22Rv1 (cell line): Measurements from ENCODE around the gene MAN2B2.

Experiments
- H3K27ac ChIP-seq: fragments of 450-650 bp; 2 replicates; pipeline ENCODE4 v1.5.1; 2017
- ZFX ChIP-seq: fragments of 450-650 bp; IDR thresholded peaks from 2 replicates; pipeline ENCODE4 v1.6.1; 2017; ENCODE audit warnings: antibody characterized with exemption, borderline replicate concordance
- TF ChIP-seq, protein P1 (sequence below): fragments of 450-650 bp; IDR thresholded peaks from 2 replicates; pipeline ENCODE4 v1.5.1; 2017; ENCODE audit warnings: mild to moderate bottlenecking

Gene MAN2B2

DNA sequence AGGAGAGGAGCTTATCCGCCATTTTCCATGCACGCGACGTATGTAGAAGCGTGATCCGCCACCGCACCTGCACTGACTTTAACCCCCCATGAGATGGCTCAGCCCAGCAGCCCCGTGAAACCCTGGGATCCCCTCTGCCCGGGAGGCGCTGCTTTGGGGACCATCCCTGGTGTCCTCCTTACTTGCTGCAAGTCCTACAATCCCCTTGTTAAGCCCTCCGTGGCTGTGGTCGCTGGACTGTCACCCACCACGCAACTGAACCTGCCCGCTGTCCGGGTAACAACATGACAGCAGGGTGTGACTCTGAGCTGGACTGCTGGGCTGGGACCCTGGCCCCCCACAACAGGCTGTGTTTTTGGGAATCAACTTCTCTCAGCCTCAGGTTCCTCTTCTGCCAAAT lies 44.7 kb upstream of the MAN2B2 start:
- no peak overlapping the region for H3K27ac ChIP-seq
- no peak for TF ChIP-seq ZFX
- TF ChIP-seq, protein P1, sequence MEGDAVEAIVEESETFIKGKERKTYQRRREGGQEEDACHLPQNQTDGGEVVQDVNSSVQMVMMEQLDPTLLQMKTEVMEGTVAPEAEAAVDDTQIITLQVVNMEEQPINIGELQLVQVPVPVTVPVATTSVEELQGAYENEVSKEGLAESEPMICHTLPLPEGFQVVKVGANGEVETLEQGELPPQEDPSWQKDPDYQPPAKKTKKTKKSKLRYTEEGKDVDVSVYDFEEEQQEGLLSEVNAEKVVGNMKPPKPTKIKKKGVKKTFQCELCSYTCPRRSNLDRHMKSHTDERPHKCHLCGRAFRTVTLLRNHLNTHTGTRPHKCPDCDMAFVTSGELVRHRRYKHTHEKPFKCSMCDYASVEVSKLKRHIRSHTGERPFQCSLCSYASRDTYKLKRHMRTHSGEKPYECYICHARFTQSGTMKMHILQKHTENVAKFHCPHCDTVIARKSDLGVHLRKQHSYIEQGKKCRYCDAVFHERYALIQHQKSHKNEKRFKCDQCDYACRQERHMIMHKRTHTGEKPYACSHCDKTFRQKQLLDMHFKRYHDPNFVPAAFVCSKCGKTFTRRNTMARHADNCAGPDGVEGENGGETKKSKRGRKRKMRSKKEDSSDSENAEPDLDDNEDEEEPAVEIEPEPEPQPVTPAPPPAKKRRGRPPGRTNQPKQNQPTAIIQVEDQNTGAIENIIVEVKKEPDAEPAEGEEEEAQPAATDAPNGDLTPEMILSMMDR, result no peak

DNA sequence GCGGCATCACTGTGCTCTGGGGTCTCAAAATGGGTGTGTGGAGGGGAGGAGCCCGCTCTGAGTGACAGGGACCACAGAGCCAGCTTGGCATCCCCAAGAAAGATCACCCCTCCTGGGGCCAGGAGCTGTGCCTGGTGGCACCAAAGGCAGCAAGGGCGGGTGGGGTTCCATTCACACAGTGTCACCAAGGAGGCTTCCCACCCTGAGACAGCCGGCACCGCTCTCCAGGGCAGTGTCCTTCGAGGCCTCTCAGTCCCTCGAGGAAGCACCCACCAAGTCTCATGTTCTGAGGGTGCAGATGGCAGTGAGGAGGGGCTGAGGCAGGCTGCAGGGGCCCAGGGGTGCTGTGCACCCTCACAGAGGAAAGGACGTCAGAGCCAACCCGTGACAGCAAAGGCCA lies 44.0 kb upstream of the MAN2B2 start:
- H3K27ac ChIP-seq, result no peak overlapping the region
- no peak for TF ChIP-seq ZFX
- TF ChIP-seq, protein P1, result no peak

DNA sequence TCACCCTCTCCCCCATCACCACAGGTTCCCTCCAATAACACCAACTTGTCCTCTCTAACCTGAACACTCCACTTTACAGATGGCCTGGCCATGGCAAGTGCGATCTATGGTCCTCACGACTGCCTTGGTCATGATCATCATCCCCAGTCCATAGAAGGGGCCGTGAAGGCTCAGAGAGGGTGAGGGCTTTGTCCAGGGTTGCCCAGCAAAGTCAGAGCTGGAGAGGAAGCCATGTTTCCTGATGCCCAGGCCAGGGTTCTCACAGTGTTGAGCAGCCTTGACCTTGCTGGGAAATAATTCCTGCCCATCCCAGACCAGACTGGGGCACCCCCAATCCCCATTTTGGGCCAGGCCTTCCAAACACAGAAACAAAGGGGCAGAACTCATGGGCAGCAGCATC lies 42.9 kb upstream of the MAN2B2 start:
- no peak for TF ChIP-seq ZFX

DNA sequence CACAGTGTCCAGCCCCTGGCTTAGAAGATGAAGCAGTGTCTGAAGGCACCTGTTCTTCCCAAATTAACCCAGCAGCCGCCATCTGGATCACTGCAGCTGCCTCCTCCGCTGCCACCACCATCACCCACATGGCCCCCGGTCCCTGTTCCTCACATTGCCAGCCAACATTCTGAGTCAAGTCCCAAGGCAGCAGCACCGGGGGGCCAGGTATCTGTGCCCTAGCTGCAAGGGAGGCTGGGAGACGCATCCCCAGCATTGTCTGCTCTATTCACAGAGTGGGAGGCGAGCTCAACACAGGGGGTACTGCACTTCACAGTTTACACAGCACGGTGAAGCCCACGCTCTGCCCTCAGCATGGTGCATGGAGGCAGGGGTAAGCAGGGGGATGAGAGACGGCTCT lies 42.3 kb upstream of the MAN2B2 start:
- no peak for TF ChIP-seq ZFX
- TF ChIP-seq, protein P1, result no peak
- no peak overlapping the region for H3K27ac ChIP-seq

More for the DNA sequence above, 42.9 kb upstream of the MAN2B2 start:
- no peak overlapping the region for H3K27ac ChIP-seq

DNA sequence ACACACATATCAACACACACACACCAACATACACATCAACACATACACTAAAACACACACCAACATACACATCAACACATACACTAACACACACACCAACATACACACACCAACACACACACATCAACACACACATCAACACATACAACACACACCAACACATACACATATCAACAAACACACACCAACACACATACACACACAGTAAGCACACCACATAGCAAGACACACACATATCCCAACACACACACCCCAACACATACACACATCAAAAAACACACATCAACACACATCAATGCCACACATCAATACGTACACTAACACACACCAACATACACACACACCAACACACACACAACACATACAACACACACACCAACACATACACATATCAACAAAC lies 40.9 kb upstream of the MAN2B2 start:
- H3K27ac ChIP-seq, result no peak overlapping the region
- TF ChIP-seq, protein P1, result no peak
- TF ChIP-seq ZFX, result no peak

GRCh38 chr4:6534618-6535328 lies 40.2 kb upstream of the MAN2B2 start:
- H3K27ac ChIP-seq, result no peak overlapping the region
- TF ChIP-seq, protein P1, result no peak
- TF ChIP-seq ZFX, result no peak

- H3K27ac ChIP-seq, result no peak overlapping the region
- TF ChIP-seq, protein P1, result no peak
- no peak for TF ChIP-seq ZFX
Measured at GRCh38 chr4:6535329-6535692, 39.7 kb upstream of the MAN2B2 start.

DNA sequence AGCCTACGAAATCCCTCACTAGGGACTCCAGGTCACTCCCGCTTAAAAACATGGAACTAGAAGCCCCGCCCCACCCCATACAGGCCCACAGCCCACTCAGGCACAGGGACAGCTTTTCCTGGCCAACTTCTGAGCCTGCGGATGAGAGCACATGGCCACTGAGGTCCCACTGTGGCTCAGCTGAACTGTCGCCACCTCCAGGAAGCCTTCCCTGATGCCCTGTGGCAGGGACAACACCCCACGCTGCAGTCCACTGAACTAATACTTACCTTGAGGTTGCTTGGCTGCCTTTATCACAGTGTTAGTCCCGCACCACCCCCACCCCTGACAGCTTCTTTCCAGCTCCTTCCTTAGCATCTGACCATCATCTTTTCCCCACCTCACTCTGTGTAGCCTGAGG lies 39.3 kb upstream of the MAN2B2 start:
- TF ChIP-seq, protein P1, result no peak
- TF ChIP-seq ZFX, result no peak

More for the DNA sequence above, 39.3 kb upstream of the MAN2B2 start:
- no peak overlapping the region for H3K27ac ChIP-seq
